ENCODE results near the gene SEMA6D. TPM values are rescaled to one million over a fixed set of nuclear protein-coding genes. Genes with fewer than 3 reads are reported as not detected.

SEMA6D gene, protein sequence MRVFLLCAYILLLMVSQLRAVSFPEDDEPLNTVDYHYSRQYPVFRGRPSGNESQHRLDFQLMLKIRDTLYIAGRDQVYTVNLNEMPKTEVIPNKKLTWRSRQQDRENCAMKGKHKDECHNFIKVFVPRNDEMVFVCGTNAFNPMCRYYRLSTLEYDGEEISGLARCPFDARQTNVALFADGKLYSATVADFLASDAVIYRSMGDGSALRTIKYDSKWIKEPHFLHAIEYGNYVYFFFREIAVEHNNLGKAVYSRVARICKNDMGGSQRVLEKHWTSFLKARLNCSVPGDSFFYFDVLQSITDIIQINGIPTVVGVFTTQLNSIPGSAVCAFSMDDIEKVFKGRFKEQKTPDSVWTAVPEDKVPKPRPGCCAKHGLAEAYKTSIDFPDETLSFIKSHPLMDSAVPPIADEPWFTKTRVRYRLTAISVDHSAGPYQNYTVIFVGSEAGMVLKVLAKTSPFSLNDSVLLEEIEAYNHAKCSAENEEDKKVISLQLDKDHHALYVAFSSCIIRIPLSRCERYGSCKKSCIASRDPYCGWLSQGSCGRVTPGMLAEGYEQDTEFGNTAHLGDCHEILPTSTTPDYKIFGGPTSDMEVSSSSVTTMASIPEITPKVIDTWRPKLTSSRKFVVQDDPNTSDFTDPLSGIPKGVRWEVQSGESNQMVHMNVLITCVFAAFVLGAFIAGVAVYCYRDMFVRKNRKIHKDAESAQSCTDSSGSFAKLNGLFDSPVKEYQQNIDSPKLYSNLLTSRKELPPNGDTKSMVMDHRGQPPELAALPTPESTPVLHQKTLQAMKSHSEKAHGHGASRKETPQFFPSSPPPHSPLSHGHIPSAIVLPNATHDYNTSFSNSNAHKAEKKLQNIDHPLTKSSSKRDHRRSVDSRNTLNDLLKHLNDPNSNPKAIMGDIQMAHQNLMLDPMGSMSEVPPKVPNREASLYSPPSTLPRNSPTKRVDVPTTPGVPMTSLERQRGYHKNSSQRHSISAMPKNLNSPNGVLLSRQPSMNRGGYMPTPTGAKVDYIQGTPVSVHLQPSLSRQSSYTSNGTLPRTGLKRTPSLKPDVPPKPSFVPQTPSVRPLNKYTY
- not detected for total RNA-seq

DNA sequence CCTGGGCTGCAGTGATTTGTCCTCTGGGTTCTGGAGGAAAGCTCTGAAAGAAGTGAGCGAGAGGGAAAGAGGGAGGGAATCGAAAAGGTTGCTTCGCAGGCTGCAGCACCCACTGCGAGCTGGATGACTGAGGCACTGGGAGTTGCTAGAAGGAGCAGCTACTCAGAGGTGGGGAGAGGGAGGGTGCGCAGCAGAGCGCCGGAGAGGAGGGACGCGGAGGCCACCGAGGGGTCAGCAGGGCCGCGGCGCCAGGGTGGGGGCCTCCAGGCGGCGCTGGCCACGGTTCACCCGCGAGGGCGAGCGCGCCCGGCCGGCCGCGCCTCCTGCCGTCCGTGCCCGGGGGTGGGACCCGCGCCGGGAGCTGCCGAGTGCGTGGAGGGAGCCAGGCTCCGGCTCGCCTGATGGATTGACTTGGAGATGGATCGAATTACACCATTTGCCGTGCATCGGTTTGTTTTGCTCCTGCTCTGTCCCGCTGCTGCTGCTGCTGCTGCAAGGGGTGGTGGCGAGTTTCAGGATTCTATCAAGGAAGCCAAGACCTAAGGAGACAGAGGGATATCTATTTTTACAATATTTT lies at the start of gene SEMA6D:
Gene SEMA6D (plus strand): TSS at position 470 of the 577 bp plus-strand sequence. CDS start 42,294 bp downstream, outside the sequence.
- ATAC-seq (peak in 1 of 2 donors; percentile 14), DNase-seq (no peak)
- Mint-ChIP-seq H3K36me3 (ENCODE audit: insufficient read depth) (no peaks in the 10 kb centered on the region), H3K4me1 (ENCODE audit: low read depth) (peaks cover 2% of the 10 kb centered on the region), H3K4me3 (no peak within 1 kb of the TSS), H3K9me3 (no peaks in the 10 kb centered on the region), H3K27me3 (ENCODE audit: low read depth) (peaks cover 54% of the 10 kb centered on the region)

DNA sequence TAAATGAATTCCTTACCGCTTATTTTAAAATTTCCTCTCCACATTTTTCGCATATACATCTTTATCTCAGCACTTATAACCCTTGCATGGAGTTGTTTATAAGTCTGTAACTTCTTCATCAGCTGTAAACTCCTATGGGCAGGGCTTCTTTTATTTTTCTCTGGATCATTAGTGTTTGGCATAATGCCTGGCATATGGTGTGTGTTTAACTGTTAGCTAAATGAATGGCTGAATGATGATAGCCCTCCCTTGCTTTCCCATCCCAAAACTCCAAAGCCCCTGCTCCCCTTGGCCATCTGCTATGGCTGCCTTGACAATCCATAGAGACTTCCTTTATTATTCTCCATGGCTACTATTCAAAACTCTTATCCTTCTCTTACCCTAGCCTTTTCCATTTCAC lies 48.1 kb upstream of the SEMA6D start:
- no peaks in the 10 kb centered on the region for H3K4me1 Mint-ChIP-seq (ENCODE audit: low read depth)
- no peaks in the 10 kb centered on the region for H3K9me3 Mint-ChIP-seq
- ATAC-seq (no peak), DNase-seq (no peak)
- no peaks in the 10 kb centered on the region for H3K27me3 Mint-ChIP-seq (ENCODE audit: low read depth)
- no peaks in the 10 kb centered on the region for H3K36me3 Mint-ChIP-seq (ENCODE audit: insufficient read depth)
- H3K4me3 Mint-ChIP-seq: no peak overlapping the region

DNA sequence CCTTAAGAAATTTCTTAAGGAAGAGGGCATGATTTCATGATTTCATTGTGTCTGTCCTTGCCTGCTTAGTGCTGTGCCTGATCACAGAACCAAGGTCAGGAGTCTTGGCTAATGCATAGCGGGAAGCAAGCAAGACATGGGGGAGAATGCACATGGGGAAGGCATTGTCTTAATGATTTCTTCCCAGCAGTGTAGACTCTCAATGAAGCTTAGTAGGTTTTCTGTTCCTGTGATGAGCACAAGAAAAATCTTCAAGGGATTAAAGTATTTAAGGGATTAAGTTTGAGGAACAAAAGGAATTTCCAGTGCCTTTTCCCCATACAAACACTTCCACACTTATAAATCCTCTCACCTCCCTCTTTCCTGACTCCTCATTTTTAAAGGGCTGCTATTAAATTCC lies 46.9 kb upstream of the SEMA6D start:
- Mint-ChIP-seq H3K4me3 (no peak overlapping the region), H3K36me3 (ENCODE audit: insufficient read depth) (no peaks in the 10 kb centered on the region), H3K27me3 (ENCODE audit: low read depth) (no peaks in the 10 kb centered on the region), H3K9me3 (no peaks in the 10 kb centered on the region), H3K4me1 (ENCODE audit: low read depth) (no peaks in the 10 kb centered on the region)
- DNase-seq (no peak), ATAC-seq (no peak)

DNA sequence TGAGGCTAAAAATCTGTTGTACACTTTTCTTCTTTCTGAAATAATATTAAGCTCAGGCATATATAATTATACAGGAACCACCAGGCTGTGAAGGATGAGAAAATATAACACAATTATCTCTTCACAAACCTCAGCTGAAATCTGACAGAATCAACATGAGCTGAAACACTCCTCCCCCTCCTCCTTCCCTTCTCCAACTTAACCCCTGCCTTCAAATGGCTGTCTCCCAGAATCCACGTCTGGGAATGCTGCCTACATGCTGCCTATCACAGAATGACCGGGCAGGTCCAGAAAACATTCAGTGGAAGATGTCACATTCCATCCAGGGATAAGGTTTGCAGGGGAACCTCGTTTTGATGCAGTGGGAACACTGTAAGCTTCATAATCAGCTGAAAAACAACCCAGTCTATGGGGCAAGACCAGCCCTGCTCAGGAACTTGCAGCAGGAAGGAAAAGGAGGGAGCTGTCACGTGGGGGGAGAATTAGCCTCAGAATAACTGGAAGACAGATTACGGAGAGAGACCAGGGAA lies 44.0 kb upstream of the SEMA6D start:
- Mint-ChIP-seq H3K27me3 (ENCODE audit: low read depth) (no peaks in the 10 kb centered on the region), H3K4me3 (no peak overlapping the region), H3K4me1 (ENCODE audit: low read depth) (no peaks in the 10 kb centered on the region), H3K9me3 (peaks cover 4% of the 10 kb centered on the region), H3K36me3 (ENCODE audit: insufficient read depth) (no peaks in the 10 kb centered on the region)
- DNase-seq (no peak), ATAC-seq (no peak)

DNA sequence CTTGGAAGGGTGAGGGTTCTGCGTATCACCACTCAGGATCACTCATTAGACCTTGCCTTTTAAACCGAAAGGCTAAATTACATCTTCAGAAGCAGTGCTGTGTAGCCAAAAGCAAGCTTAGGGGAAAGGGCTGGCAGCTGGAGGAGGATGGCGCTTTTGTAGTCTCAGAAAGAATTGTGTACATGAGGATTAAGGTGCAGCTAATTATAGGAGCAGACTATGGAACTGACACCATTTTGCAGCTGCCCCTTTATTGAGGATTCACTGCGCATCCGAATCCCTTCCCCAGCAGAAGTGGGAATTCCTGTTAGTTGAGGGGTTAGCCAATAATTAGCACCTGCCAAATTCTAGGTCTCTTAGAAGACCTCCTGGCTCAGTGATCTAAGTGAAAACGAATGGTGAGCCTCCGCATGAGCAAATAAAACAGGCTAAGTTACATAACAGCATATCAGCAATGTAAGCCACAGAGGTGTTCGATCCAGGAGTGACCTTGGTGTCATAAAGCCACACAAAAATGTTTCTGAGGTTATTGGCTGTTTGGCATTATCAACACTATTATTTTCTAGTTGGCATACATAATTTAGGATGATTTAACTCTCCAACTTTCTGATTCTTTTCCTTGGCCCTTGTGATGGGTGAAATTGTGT lies 42.6 kb upstream of the SEMA6D start:
- no peaks in the 10 kb centered on the region for H3K4me1 Mint-ChIP-seq (ENCODE audit: low read depth)
- H3K27me3 Mint-ChIP-seq (ENCODE audit: low read depth): no peaks in the 10 kb centered on the region
- no peaks in the 10 kb centered on the region for H3K36me3 Mint-ChIP-seq (ENCODE audit: insufficient read depth)
- DNase-seq (no peak), ATAC-seq (no peak)
- peaks cover 4% of the 10 kb centered on the region for H3K9me3 Mint-ChIP-seq
- no peak overlapping the region for H3K4me3 Mint-ChIP-seq

DNA sequence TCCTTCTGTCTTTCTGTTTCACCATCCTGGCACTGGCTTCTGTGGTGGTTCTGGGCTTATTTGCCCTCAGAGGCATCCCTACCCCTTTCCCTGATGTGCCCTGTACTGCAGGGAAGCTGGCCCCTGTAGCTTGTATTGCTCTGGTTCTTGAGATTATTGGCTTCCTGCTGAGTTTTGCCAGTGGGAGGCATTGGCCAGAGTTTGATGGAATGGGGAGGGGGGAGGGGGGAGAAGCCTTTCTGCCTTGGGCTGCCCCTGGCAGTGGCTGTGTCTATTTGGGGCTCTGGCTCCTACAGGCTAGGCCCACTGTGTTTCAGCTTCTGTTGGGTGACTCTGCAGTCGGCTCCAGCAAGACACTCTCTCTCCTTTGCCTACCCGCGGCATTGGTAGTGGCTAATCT lies 41.6 kb upstream of the SEMA6D start:
- no peak for DNase-seq
- H3K27me3 Mint-ChIP-seq (ENCODE audit: low read depth): no peaks in the 10 kb centered on the region
- peaks cover 4% of the 10 kb centered on the region for H3K9me3 Mint-ChIP-seq
- ATAC-seq: no peak
- H3K4me1 Mint-ChIP-seq (ENCODE audit: low read depth): no peaks in the 10 kb centered on the region
- no peaks in the 10 kb centered on the region for H3K36me3 Mint-ChIP-seq (ENCODE audit: insufficient read depth)
- H3K4me3 Mint-ChIP-seq: no peak overlapping the region

DNA sequence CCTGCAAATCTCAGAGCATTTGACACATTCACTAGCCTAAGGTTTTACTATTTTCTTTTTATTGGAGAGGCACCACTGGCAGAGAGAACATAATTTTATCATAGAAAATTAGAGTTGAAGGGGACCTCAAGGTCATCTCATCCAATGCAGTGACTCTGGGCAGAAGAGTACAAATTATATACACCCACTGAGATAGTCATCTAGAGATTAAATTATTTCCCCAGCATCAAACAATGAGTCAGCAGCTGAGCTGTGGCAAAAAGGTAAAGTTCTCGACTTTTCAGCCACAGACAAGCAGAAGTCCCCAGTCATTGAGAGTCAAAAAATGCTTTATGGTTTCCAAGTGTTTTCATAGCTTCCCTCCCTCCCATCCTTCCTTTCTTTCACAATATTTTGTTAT lies 39.3 kb upstream of the SEMA6D start:
- no peaks in the 10 kb centered on the region for H3K4me1 Mint-ChIP-seq (ENCODE audit: low read depth)
- no peak overlapping the region for H3K4me3 Mint-ChIP-seq
- no peak for DNase-seq
- H3K9me3 Mint-ChIP-seq: peaks cover 4% of the 10 kb centered on the region
- H3K36me3 Mint-ChIP-seq (ENCODE audit: insufficient read depth): no peaks in the 10 kb centered on the region
- ATAC-seq: no peak
- H3K27me3 Mint-ChIP-seq (ENCODE audit: low read depth): no peaks in the 10 kb centered on the region

DNA sequence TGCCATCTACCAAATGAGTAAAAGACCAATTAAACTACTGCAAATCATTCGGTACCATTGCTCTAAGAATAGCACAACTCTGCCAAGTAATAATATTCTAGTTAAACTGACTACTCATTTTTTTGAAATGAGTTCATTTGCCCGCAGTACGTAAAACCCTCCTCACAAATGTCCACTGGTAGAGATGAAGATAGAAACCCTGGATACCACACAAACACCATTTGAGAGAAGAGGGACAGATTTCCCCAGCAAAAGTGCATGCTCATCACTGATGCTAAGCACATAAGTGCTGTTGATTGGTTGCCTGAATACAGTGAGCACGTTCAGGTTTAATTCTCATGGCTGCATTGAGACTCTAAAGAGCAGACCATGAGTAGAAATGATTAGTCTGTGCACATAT lies 34.6 kb upstream of the SEMA6D start:
- H3K9me3 Mint-ChIP-seq: no peaks in the 10 kb centered on the region
- H3K27me3 Mint-ChIP-seq (ENCODE audit: low read depth): no peaks in the 10 kb centered on the region
- H3K4me3 Mint-ChIP-seq: no peak overlapping the region
- no peak for DNase-seq
- H3K4me1 Mint-ChIP-seq (ENCODE audit: low read depth): no peaks in the 10 kb centered on the region
- ATAC-seq: no peak
- no peaks in the 10 kb centered on the region for H3K36me3 Mint-ChIP-seq (ENCODE audit: insufficient read depth)

DNA sequence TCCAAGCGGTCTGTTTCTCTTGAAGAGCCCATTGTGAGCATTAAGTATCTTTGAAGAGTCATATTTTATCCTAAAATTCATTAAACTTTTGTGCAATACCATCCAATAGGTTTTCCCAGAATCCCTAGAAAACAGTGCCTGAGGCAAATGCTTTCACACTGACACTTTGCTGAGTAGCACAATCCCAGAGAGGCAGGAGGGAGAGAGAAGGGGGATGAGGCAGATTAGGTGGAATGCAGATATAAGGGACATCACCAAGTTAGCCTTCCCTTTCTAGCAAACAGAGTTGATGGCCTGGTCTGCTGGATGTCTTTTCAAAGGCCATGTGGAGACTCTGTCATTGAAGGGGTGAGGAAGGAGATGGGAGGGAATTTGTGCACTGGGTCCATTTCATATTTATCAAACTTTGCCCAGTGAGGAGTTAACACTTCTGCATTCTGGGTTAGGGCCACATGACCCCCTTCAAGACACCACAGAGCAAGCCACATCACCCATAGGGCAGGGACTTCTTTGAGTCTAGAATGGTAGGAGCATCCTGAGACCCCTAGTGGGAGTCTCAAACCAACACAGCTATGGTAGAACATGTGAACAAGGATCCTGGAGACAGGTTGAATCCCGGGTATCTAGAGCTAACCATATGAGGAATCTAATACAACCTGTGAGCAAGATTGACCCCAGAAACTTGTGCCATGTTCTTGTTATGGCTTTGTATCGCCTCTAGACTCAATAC lies 32.0 kb upstream of the SEMA6D start:
- H3K36me3 Mint-ChIP-seq (ENCODE audit: insufficient read depth): no peaks in the 10 kb centered on the region
- no peak for ATAC-seq
- DNase-seq: no peak
- H3K9me3 Mint-ChIP-seq: no peaks in the 10 kb centered on the region
- no peak overlapping the region for H3K4me3 Mint-ChIP-seq
- H3K4me1 Mint-ChIP-seq (ENCODE audit: low read depth): no peaks in the 10 kb centered on the region
- no peaks in the 10 kb centered on the region for H3K27me3 Mint-ChIP-seq (ENCODE audit: low read depth)

DNA sequence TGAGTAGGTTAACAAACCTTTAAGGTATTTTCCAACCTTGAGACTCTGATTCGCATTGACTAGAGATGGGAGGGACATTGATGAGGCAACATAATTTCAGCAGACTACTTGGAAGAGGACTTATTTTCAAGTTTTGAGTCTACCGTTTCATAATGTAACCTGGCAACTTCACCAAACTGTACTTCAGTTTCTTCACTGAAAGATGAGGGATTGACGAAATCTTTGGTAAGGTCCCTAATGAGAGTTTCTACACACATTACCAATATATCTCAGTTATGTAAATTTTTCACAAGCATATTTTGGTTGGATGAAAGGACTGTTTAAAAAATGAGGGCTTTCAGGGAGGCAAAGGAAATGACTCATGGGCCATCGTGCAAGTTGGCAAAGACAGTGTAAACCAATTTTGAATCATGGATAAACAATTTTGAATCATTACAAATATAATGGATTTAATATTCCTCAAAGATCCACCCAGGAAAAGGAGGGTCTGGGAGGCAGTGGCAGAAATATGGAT lies 28.7 kb upstream of the SEMA6D start:
- Mint-ChIP-seq H3K9me3 (no peaks in the 10 kb centered on the region), H3K4me1 (ENCODE audit: low read depth) (no peaks in the 10 kb centered on the region), H3K36me3 (ENCODE audit: insufficient read depth) (no peaks in the 10 kb centered on the region), H3K27me3 (ENCODE audit: low read depth) (no peaks in the 10 kb centered on the region), H3K4me3 (no peak overlapping the region)
- DNase-seq (no peak), ATAC-seq (no peak)

DNA sequence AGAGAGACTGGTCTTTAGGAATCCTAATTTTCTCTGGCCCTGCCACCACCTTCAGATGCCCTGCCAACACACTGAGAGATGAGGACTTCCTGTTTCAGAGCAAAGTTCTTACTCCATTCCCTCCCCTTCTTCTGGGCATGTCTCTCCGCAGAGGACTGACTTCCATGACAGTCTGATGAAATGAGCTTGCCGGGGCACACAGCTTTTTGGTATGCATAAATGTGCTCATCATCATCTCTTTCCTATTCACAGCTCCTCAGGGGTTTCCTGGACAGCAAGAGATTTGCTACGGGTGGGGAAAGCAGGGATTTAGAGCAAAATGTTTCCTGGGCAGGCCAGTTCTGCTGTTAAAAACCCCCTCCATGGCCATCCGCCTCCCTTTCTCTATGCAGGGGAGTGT lies 27.6 kb upstream of the SEMA6D start:
- ATAC-seq (no peak), DNase-seq (no peak)
- Mint-ChIP-seq H3K4me1 (ENCODE audit: low read depth) (no peaks in the 10 kb centered on the region), H3K4me3 (no peak overlapping the region), H3K36me3 (ENCODE audit: insufficient read depth) (no peaks in the 10 kb centered on the region), H3K9me3 (no peaks in the 10 kb centered on the region), H3K27me3 (ENCODE audit: low read depth) (no peaks in the 10 kb centered on the region)

DNA sequence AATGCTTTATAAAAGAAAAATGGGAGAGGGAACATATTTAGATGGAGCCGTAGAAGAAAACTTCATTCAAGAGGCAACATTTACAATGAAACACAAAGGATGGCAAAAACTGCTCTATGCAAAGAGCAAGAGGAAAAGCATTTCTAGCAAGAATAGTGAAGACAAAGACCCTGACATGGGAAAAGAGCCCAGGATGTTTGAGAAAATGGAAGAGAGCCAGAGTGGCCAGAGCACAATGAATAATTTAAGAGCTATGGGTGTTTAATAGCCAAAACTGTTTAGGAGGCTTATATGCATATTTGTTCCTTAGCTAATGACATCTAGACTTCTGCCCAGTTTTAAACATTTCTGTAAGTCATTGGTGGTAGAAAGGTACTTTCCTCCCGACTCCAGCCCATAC lies 25.4 kb upstream of the SEMA6D start:
- ATAC-seq (no peak), DNase-seq (no peak)
- H3K9me3 Mint-ChIP-seq: no peaks in the 10 kb centered on the region
- H3K36me3 Mint-ChIP-seq (ENCODE audit: insufficient read depth): no peaks in the 10 kb centered on the region
- H3K4me1 Mint-ChIP-seq (ENCODE audit: low read depth): no peaks in the 10 kb centered on the region
- no peak overlapping the region for H3K4me3 Mint-ChIP-seq
- H3K27me3 Mint-ChIP-seq (ENCODE audit: low read depth): no peaks in the 10 kb centered on the region

DNA sequence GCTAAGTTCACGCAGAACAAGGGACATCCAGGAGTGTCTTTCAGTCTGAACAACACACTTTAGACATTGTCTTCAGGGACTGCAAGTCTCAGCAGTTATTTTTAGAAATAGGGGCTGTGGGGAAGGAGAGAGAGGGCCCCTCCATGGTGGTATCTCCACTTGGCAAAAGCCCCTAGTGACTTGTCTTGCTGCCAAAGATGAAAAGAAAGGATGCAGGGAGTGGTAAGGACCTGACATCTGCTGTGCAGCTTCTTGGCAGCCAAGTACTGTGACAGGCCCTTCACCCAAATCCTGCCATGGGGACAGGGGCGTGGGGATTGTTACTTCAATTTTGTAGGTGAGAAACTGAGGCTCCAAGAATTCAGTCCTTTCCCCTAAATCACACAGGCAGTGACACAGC lies 21.0 kb upstream of the SEMA6D start:
- no peak for ATAC-seq
- H3K9me3 Mint-ChIP-seq: no peaks in the 10 kb centered on the region
- H3K36me3 Mint-ChIP-seq (ENCODE audit: insufficient read depth): no peaks in the 10 kb centered on the region
- H3K27me3 Mint-ChIP-seq (ENCODE audit: low read depth): peaks cover 6% of the 10 kb centered on the region
- no peak overlapping the region for H3K4me3 Mint-ChIP-seq
- no peaks in the 10 kb centered on the region for H3K4me1 Mint-ChIP-seq (ENCODE audit: low read depth)
- no peak for DNase-seq
